SU-DHL-6 (cell line): ENCODE results near the gene ZSCAN21.

Source experiments
- EZH2phosphoT487 ChIP-seq: fragments of 200-600 bp; sonication (generic), shearing (Covaris generic); conservative IDR thresholded peaks from 2 replicates; pipeline ENCODE4 v1.6.1; 2018; ENCODE audit warnings: mild to moderate bottlenecking, antibody characterized with exemption, low read length, moderate library complexity, mixed read lengths
- TF ChIP-seq, protein P1 (sequence below): fragments of 200-600 bp; sonication (generic); IDR thresholded peaks from one replicate; pipeline ENCODE4 v1.5.1; 2017; ENCODE audit warnings: antibody characterized with exemption, mild to moderate bottlenecking, low read length, moderate library complexity; ENCODE audit not compliant: insufficient read depth, poor library complexity, severe bottlenecking

DNA sequence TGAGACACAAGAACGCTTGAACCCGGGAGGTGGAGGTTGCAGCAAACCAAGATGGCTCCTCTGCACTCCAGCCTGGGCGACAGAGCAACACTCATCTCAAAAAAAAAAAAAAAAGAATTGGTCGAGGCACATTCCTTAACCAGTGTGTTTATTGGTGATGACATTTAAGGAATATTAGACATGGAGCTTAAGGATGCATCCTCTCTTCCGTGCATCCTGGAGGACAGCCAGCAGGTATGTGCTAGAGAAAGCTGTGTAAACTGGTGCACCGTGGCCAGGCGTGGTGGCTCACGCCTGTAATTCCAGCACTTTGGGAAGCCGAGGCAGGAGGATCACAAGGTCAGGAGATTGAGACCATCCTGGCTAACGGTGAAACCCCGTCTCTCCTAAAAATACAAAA, 22.4 kb upstream of the ZSCAN21 start:
- TF ChIP-seq, protein P1, sequence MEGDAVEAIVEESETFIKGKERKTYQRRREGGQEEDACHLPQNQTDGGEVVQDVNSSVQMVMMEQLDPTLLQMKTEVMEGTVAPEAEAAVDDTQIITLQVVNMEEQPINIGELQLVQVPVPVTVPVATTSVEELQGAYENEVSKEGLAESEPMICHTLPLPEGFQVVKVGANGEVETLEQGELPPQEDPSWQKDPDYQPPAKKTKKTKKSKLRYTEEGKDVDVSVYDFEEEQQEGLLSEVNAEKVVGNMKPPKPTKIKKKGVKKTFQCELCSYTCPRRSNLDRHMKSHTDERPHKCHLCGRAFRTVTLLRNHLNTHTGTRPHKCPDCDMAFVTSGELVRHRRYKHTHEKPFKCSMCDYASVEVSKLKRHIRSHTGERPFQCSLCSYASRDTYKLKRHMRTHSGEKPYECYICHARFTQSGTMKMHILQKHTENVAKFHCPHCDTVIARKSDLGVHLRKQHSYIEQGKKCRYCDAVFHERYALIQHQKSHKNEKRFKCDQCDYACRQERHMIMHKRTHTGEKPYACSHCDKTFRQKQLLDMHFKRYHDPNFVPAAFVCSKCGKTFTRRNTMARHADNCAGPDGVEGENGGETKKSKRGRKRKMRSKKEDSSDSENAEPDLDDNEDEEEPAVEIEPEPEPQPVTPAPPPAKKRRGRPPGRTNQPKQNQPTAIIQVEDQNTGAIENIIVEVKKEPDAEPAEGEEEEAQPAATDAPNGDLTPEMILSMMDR = no peak
- no peak for TF ChIP-seq EZH2phosphoT487
